Suprapubic skin (tissue), 4 donors: ENCODE measurements around the gene FCHO2. TPM values are rescaled to one million over a fixed set of nuclear protein-coding genes. Genes with fewer than 3 reads are reported as not detected.
"Not testable (repeated sequence)": the region's sequence is repeated elsewhere in the genome, so short reads cannot be mapped to it uniquely, and the experiment has no call there.

Experiments used
- DNase-seq, 2 donors: peaks; one replicate each; pipeline ENCODE4 v3.0.0-alpha.2; 2019; ENCODE audit warnings: low spot score in 2 of 2
- H3K27ac ChIP-seq: fragments of 200-600 bp; sonication (generic); one replicate; pipeline ENCODE4 v1.5.1; 2019
- H3K27me3 ChIP-seq: fragments of 200-600 bp; sonication (generic); one replicate; pipeline ENCODE4 v1.5.1; 2019
- H3K36me3 ChIP-seq: fragments of 200-600 bp; sonication (generic); one replicate; pipeline ENCODE4 v1.5.1; 2019
- H3K4me1 ChIP-seq: fragments of 200-600 bp; sonication (generic); one replicate; pipeline ENCODE4 v1.5.1; 2019
- H3K4me3 ChIP-seq: fragments of 200-600 bp; sonication (generic); one replicate; pipeline ENCODE4 v1.5.1; 2019; ENCODE audit warnings: mild to moderate bottlenecking
- H3K9me3 ChIP-seq: fragments of 200-600 bp; sonication (generic); one replicate; pipeline ENCODE4 v1.5.1; 2019
- EP300 ChIP-seq: sonication (generic); formaldehyde crosslinking; IDR thresholded peaks from one replicate; pipeline ENCODE4 v1.6.1; 2017; ENCODE audit warnings: antibody characterized with exemption
- POLR2A ChIP-seq, 2 donors: fragments of 450-650 bp; IDR thresholded peaks; one replicate each; pipeline ENCODE4 v1.6.1; 2017; ENCODE audit warnings: antibody characterized with exemption in 2 of 2, mild to moderate bottlenecking in 2 of 2, moderate library complexity in 2 of 2
- POLR2AphosphoS5 ChIP-seq, 3 donors: sonication (generic); formaldehyde crosslinking; IDR thresholded peaks; one replicate each; pipeline ENCODE4 v1.6.1; 2017; ENCODE audit warnings: antibody characterized with exemption in 3 of 3
- WGBS: methylation state at CpG from one replicate; pipeline ENCODE4 v1.1.5; 2018; 5-methylcytosine and 5-hydroxymethylcytosine counted together
- total RNA-seq, 4 donors: library from RNA; depleted of rRNA; stranded (reverse); fragments of >200 nt; gene quantifications; one replicate each; pipeline ENCODE4 v1.1.0, GENCODE V29; 2016
- TF ChIP-seq, protein P1 (sequence below), 2 donors: fragments of 200-600 bp in 1 of 2; fragments of 450-650 bp in 1 of 2; sonication (generic) in 1 of 2; IDR thresholded peaks; one replicate each; pipeline ENCODE4 v1.5.1; 2016 to 2019; ENCODE audit warnings: antibody characterized with exemption in 2 of 2, mild to moderate bottlenecking in 1 of 2, moderate library complexity in 1 of 2

Gene FCHO2
- total RNA-seq, 4 donors from 2014 or later: 24.7 to 46.2 (median 34.8) TPM

DNA sequence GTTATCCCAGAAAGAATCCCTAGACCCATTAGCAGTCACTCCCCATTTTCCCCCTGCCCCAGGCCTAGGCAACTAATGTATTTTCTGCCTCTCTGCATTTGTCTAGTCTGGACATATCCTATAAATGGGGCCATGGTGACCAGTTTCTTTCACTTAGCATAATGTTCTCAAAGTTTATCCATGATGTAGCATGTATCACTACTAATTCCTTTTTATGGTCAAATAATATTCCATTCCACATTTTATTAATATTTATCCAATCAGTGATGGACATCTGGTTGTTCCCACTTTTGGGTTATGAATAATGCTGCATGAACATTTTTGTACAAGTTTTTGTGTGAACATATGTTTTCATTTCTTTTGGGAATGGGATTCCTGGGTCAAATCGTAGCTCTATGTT lies 1.5 kb downstream of the FCHO2 start:
- WGBS: 66% methylated on average over 1 of the region's 1 CpG
- Histone ChIP-seq H3K36me3 (no peaks in the 10 kb centered on the region), H3K27me3 (no peaks in the 10 kb centered on the region), H3K9me3 (no peaks in the 10 kb centered on the region), H3K27ac (peak overlapping the region; percentile 96), H3K4me3 (peak overlapping the region; percentile 76), H3K4me1 (peaks cover 35% of the 10 kb centered on the region)
- TF ChIP-seq POLR2AphosphoS5 (IDR thresholded peaks at IDR 0.05): no peak
- TF ChIP-seq, protein P1, sequence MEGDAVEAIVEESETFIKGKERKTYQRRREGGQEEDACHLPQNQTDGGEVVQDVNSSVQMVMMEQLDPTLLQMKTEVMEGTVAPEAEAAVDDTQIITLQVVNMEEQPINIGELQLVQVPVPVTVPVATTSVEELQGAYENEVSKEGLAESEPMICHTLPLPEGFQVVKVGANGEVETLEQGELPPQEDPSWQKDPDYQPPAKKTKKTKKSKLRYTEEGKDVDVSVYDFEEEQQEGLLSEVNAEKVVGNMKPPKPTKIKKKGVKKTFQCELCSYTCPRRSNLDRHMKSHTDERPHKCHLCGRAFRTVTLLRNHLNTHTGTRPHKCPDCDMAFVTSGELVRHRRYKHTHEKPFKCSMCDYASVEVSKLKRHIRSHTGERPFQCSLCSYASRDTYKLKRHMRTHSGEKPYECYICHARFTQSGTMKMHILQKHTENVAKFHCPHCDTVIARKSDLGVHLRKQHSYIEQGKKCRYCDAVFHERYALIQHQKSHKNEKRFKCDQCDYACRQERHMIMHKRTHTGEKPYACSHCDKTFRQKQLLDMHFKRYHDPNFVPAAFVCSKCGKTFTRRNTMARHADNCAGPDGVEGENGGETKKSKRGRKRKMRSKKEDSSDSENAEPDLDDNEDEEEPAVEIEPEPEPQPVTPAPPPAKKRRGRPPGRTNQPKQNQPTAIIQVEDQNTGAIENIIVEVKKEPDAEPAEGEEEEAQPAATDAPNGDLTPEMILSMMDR (IDR thresholded peaks at IDR 0.05): no peak
- no peak for DNase-seq

DNA sequence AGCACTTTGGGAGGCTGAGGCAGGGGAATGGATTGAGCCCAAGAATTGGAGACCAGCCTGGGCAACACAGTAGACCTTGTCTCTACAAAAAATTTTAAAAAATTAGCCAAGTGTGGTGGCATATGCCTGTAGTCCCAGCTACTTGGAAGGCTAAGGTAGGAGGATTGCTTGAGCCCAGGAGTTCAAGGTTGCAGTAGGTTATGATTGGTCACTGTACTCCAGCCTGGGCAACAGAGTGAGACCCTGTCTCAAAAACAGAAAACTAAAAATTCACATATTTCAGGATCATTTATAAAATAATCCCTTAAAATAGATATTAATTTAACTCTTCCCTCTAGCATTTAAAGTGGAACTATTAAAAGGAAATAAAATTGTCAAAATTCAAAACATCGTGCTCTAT lies 3.4 kb downstream of the FCHO2 start:
- Histone ChIP-seq H3K4me3 (no peak overlapping the region), H3K9me3 (no peaks in the 10 kb centered on the region), H3K36me3 (no peaks in the 10 kb centered on the region), H3K4me1 (peaks cover 35% of the 10 kb centered on the region), H3K27ac (no peak overlapping the region), H3K27me3 (no peaks in the 10 kb centered on the region)
- no peak for DNase-seq
- TF ChIP-seq POLR2AphosphoS5 (IDR thresholded peaks at IDR 0.05): no peak
- no peak for TF ChIP-seq EP300
- TF ChIP-seq POLR2A (IDR thresholded peaks at IDR 0.05): no peak
- TF ChIP-seq, protein P1 (IDR thresholded peaks at IDR 0.05): no peak
- WGBS: 94% methylated on average over 1 of the region's 1 CpG

DNA sequence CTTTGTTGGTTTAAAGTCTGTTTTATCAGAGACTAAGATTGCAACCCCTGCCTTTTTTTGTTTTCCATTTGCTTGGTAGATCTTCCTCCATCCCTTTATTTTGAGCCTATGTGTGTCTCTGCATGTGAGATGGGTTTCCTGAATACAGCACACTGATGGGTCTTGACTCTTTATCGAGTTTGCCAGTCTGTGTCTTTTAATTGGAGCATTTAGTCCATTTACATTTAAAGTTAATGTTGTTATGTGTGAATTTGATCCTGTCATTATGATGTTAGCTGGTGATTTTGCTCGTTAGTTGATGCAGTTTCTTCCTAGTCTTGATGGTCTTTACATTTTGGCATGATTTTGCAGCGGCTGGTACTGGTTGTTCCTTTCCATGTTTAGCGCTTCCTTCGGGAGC lies 18.6 kb downstream of the FCHO2 start:
- 88% methylated on average over 4 of the region's 5 CpGs for WGBS
- not testable (repeated sequence) for H3K27ac ChIP-seq, H3K27me3 ChIP-seq, DNase-seq, H3K4me1 ChIP-seq, H3K36me3 ChIP-seq, H3K4me3 ChIP-seq, H3K9me3 ChIP-seq

DNA sequence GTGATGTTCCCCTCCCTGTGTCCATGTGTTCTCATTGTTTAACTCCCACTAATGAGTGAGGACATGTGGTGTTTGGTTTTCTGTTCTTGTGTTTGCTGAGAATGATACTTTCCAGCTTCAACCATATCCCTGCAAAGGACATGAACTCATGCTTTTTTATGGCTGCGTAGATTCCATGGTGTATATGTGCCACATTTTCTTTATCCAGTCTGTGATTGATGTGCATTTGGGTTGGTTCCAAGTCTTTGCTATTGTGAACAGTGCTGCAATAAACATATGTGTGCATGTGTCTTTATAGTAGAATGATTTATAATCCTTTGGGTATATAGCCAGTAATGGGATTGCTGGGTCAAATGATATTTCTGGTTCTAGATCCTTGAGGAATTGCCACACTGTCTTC lies 21.0 kb downstream of the FCHO2 start:
- not testable (repeated sequence) for DNase-seq, H3K27me3 ChIP-seq, H3K36me3 ChIP-seq, H3K4me1 ChIP-seq, H3K4me3 ChIP-seq, H3K27ac ChIP-seq, H3K9me3 ChIP-seq
- WGBS: 75% methylated on average over 1 of the region's 1 CpG

DNA sequence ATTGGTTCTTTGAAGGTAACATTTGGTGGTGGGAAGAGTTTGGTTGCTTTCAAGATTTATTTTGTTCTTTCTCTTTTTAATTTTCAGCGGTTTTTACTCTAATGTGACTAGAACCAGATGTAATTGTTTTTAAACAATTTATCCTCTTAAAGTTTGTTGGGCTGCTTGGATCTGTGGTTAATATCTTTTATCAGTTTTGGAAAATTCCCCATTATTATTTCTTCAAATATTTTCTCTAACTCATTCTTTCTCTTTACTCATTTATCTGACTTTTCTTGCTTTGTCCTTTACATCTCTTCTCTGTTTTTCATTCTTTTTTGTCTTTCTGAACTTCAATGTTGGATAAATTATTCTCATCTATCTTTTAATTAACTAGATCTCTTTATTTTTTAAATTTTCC lies 29.9 kb downstream of the FCHO2 start:
- Histone ChIP-seq H3K4me1 (no peaks in the 10 kb centered on the region), H3K27ac (no peak overlapping the region), H3K4me3 (no peak overlapping the region), H3K36me3 (peaks cover 6% of the 10 kb centered on the region), H3K9me3 (no peaks in the 10 kb centered on the region), H3K27me3 (no peaks in the 10 kb centered on the region)
- DNase-seq: no peak
- WGBS: 90% methylated on average over 1 of the region's 1 CpG
- TF ChIP-seq POLR2A (IDR thresholded peaks at IDR 0.05): no peak
- TF ChIP-seq, protein P1 (IDR thresholded peaks at IDR 0.05): no peak

DNA sequence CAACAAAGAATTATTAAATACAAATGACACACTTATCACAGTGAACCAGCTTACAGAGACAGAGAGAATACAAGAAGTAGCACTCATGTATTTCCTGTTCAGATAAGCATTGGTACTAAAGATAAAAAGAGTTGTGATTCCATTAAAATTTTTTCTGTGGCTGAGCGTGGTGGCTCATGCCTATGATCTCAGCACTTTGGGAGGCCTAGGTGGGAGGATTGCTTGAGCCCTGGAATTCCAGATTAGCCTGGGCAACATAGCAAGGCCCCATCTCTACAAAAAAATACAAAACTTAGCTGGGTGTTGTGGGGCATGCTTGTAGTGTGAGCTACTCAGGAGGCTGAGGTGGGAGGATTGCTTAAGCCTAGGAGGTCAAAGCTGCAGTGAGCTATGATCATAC lies 32.9 kb downstream of the FCHO2 start:
- WGBS: 100% methylated on average over 1 of the region's 1 CpG

More for the DNA sequence above, 32.9 kb downstream of the FCHO2 start:
- Histone ChIP-seq H3K27me3 (no peaks in the 10 kb centered on the region), H3K27ac (no peak overlapping the region), H3K4me1 (no peaks in the 10 kb centered on the region), H3K36me3 (peaks cover 16% of the 10 kb centered on the region), H3K9me3 (no peaks in the 10 kb centered on the region), H3K4me3 (no peak overlapping the region)
- TF ChIP-seq POLR2AphosphoS5 (IDR thresholded peaks at IDR 0.05) (no peak), EP300 (no peak), POLR2A (IDR thresholded peaks at IDR 0.05) (no peak)
- TF ChIP-seq, protein P1 (IDR thresholded peaks at IDR 0.05): no peak
- no peak for DNase-seq
